Stimulated activated CD8-positive, alpha-beta memory T cell treated with anti-CD3 and anti-CD28 coated beads, Interleukin-7, amount 100 ng/mL, for 24 hours (primary cell): ENCODE data around the gene CRYAB.
"Not testable (repeated sequence)": the region's sequence is repeated elsewhere in the genome, so short reads cannot be mapped to it uniquely, and the experiment has no call there.

ENCODE experiments used
- DNase-seq: peaks from one replicate; pipeline ENCODE4 v3.0.0-alpha.2; 2020; ENCODE audit warnings: low read depth

CRYAB gene

GRCh38 chr11:111906680-111907079 lies 4.9 kb downstream of the CRYAB start:
- no peak for DNase-seq

- DNase-seq = no peak
Observed at GRCh38 chr11:111905411-111905810, 6.2 kb downstream of the CRYAB start.

- DNase-seq = no peak
Observed at GRCh38 chr11:111886844-111887243, 24.7 kb downstream of the CRYAB start.

DNA sequence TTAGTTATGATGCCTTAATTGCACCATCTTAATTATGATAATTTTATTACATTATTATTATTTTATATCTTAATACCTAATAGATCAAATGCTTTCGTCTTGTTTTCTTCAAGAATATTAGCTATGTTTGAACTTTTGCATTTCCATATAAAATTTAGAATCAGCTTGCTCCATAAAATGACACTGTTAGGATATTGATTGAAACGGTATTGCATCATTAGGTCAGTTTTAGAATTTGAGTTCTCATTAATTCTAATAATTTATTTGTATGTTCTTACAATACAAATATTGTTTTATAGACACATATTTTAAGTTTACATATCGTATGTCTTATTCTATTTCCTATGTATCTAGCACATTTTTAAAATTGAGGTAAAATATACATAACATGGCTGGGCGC lies 25.5 kb downstream of the CRYAB start:
- no peak for DNase-seq

- DNase-seq = not testable (repeated sequence)
Observed at GRCh38 chr11:111885053-111885452, 26.5 kb downstream of the CRYAB start.

DNA sequence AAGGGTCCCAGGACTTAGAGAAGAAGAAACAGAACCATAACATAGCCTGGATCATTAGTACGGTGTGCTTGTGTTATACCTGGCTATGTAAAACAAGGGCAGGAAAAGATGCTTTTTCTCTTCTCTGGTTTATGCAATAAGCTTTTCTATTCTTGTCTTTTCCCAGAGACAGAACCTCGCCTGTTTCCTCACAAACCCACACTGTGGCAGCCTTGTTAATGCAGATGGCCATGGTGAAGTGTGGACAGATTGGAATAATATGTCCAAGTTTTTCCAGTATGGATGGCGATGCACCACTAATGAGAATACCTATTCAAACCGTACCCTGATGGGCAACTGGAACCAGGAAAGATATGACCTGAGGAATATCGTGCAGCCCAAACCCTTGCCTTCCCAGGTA lies 29.4 kb downstream of the CRYAB start:
- DNase-seq = no peak

DNA sequence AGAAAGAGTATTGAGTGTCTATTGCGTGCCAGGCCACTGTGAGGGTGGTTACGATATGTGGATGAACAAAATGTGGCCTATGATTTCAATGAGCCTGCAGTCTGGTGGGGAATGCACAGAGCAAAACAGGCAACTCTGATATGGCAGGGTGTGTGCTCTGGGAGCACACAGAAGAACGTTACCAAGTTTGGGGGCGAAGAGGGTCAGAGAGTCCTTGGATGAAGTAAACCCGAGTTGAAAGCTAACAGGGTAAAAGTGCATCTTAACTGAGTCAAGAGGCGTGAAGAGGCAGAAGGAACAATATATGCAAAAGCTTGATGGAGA lies 32.0 kb downstream of the CRYAB start:
- no peak for DNase-seq

GRCh38 chr11:111878849-111879636 lies 32.5 kb downstream of the CRYAB start, which contains the start of the genes CFAP68 and FDXACB1:
Gene CFAP68 (plus strand): TSS chr11:111879541. CDS start chr11:111879561, 20 bp downstream.
Gene FDXACB1 (minus strand): TSS chr11:111879165. CDS start chr11:111879132, 33 bp downstream.
- peak; percentile 83 for DNase-seq

DNA sequence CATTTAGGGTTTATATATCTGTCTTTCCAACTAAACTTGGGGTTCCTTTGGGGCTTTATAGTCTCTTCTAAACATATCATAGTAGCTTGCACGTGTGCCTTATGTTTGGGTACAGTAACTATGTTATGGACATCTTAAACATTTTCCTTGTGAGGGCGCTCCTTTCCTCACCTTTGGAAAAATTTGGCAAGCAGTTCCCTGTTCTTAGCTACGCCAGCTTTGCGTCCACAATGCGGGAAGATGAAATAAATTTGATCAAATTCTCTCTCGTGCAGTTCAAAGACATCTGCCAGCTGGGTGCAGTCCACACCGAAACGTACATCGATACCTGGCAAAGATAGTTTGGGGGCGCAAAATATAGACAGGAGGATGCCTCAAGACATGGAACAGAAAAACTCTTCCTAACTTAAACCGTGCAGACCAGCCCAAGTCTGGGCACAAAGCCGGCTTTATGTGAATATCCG lies 33.2 kb downstream of the CRYAB start:
- no peak for DNase-seq

DNA sequence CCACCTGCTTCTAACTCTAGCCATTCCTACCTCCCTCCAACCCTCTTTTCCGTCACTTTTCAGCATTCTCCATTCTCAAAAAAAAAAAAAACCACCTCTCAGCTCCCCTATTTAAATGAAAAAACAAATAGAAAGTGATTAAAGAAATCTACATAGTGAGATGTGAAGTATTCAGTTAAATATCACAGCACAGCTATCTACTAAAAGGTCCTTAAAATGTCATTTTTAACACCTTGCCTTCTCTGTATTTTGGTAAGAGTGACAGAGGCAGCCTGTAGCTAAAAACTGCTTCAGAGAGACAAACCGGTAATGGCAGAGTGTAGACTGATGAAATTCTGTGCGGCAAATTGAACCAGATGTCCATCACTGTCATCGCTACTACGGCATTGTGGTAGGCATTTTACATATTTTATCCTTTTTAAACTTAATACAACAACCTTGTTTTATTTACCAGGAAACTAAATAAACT lies 39.8 kb downstream of the CRYAB start:
- DNase-seq = no peak

- peak; percentile 83 for DNase-seq
Observed at GRCh38 chr11:111870886-111871692, 40.5 kb downstream of the CRYAB start, which contains the start of gene ALG9. Gene ALG9 (minus strand): TSS chr11:111871581. CDS start chr11:111871482, 99 bp downstream.

GRCh38 chr11:111870522-111870885 lies 41.1 kb downstream of the CRYAB start:
- DNase-seq = no peak

- DNase-seq = no peak
Observed at GRCh38 chr11:111870113-111870512, 41.5 kb downstream of the CRYAB start.

DNA sequence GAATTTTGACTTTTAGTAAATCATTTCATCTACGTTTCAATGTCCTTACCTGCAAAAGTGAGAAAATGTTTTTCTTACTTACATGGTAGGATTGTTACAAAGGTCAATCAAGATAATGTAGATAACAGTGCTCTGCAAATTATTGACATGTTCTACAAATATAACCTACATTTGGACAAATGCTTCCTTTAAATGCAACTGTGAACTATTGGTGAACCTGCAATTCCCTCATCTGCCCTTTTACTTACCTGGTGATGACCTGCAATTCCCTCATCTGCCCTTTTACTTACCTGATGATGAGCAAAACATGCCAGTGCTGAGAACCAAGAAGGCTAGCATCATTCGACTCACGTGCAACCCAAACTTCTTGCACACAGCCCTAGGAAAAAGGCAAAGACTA lies 51.3 kb downstream of the CRYAB start:
- DNase-seq = no peak
